Skeletal muscle tissue (tissue), 4 donors: ENCODE data around the gene LAMC1. TPM values are rescaled to one million over a fixed set of nuclear protein-coding genes. Genes with fewer than 3 reads are reported as not detected.

Experiments used
- H3K27ac ChIP-seq: one replicate; pipeline ENCODE4 v1.7.0; 2013; ENCODE audit warnings: mild to moderate bottlenecking, low read depth, low read length, inconsistent platforms
- H3K27me3 ChIP-seq, 3 donors: one replicate each; pipeline ENCODE4 v1.7.0; 2013; ENCODE audit warnings: low read length in 3 of 3; ENCODE audit not compliant: control insufficient read depth in 3 of 3, insufficient read depth in 3 of 3
- H3K36me3 ChIP-seq, 3 donors: one replicate each; pipeline ENCODE4 v1.7.0; 2013; ENCODE audit warnings: low read length in 3 of 3; ENCODE audit not compliant: control insufficient read depth in 3 of 3, insufficient read depth in 3 of 3
- H3K4me1 ChIP-seq, 3 donors: one replicate each; pipeline ENCODE4 v1.7.0; 2013; ENCODE audit warnings: low read length in 3 of 3, mild to moderate bottlenecking in 3 of 3; ENCODE audit not compliant: control insufficient read depth in 3 of 3, insufficient read depth in 3 of 3
- H3K4me3 ChIP-seq, 3 donors: one replicate each; pipeline ENCODE4 v1.7.0; 2013; ENCODE audit warnings: low read length in 3 of 3
- H3K9ac ChIP-seq, 3 donors: one replicate each; pipeline ENCODE4 v1.7.0; 2013; ENCODE audit warnings: low read length in 3 of 3, mild to moderate bottlenecking in 3 of 3, moderate library complexity in 2 of 3, low read depth in 1 of 3
- H3K9me3 ChIP-seq, 3 donors: one replicate each; pipeline ENCODE4 v1.7.0; 2013; ENCODE audit warnings: low read length in 3 of 3; ENCODE audit not compliant: control insufficient read depth in 3 of 3
- total RNA-seq: library from RNA; depleted of rRNA; stranded (reverse); fragments of >200 nt; gene quantifications from one replicate; pipeline ENCODE4 v1.2.3, GENCODE V29; 2014
- donor health status: Osteomylitis.

LAMC1 gene
- total RNA-seq, 1 donor from 2014 or later, result 289 TPM

- H3K36me3 ChIP-seq, result peaks cover 0 to 6% (median 0%) of the 10 kb centered on the region in 3 donors
- H3K4me1 ChIP-seq, result peaks cover 39 to 64% (median 52%) of the 10 kb centered on the region in 3 donors
- no peak overlapping the region for H3K4me3 ChIP-seq
- no peaks in the 10 kb centered on the region for H3K27me3 ChIP-seq
- H3K9ac ChIP-seq, result no peak overlapping the region
- H3K27ac ChIP-seq, result peak overlapping the region; percentile 7
- H3K9me3 ChIP-seq, result no peaks in the 10 kb centered on the region
Measured at GRCh38 chr1:183101841-183102276, 78.6 kb downstream of the LAMC1 start.

DNA sequence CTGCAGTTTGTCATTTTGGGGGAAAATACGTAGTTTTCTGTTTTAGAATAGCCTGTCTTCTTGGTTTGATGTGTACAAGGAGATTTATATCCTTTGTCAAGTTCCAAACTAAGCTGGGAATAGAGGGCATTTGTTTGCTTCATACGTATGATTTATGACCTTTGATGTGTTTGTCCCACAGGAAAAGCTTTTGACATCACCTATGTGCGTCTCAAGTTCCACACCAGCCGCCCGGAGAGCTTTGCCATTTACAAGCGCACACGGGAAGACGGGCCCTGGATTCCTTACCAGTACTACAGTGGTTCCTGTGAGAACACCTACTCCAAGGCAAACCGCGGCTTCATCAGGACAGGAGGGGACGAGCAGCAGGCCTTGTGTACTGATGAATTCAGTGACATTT is 79.9 kb downstream of the LAMC1 start:
- Histone ChIP-seq H3K4me1 (peaks cover 28 to 55% (median 40%) of the 10 kb centered on the region in 3 donors), H3K9me3 (no peaks in the 10 kb centered on the region), H3K4me3 (peak overlapping the region; percentile 38 to 67 (median 56)), H3K27me3 (no peaks in the 10 kb centered on the region), H3K9ac (peak overlapping the region; percentile 34 to 81 (median 74)), H3K27ac (peak overlapping the region; percentile 87), H3K36me3 (peaks cover 0 to 10% (median 0%) of the 10 kb centered on the region in 3 donors)

GRCh38 chr1:183103577-183103976 is 80.4 kb downstream of the LAMC1 start:
- peak overlapping the region; percentile 87 for H3K27ac ChIP-seq
- H3K4me1 ChIP-seq, result peaks cover 28 to 52% (median 37%) of the 10 kb centered on the region in 3 donors
- H3K9me3 ChIP-seq, result no peaks in the 10 kb centered on the region
- peaks cover 0 to 11% (median 0%) of the 10 kb centered on the region in 3 donors for H3K36me3 ChIP-seq
- H3K9ac ChIP-seq, result peak overlapping the region; percentile 34 to 81 (median 74)
- peak overlapping the region; percentile 38 to 67 (median 56) for H3K4me3 ChIP-seq
- H3K27me3 ChIP-seq, result no peaks in the 10 kb centered on the region

DNA sequence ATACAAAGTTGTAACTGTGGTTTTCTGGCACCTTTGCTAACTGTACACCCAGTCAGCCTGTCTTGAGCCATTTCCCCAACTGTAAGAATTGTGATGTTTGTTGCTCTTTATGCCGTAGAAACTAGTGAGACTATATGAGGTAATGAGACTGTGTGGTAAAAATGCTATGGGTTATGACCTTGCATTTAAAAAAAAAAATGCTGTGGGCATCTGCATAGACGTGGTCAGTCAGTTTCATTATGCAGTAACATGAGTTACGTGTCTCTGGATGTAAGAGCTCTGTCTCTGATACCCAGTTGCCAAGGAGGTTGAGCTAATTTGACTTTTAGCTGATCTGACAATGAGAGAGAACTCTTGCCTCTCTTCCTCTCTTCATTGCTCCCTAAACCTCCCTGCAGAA is 82.2 kb downstream of the LAMC1 start:
- Histone ChIP-seq H3K4me1 (peaks cover 31 to 51% (median 37%) of the 10 kb centered on the region in 3 donors), H3K36me3 (peaks cover under 1 to 18% (median 6%) of the 10 kb centered on the region in 3 donors), H3K9ac (no peak overlapping the region), H3K27me3 (no peaks in the 10 kb centered on the region), H3K4me3 (no peak overlapping the region), H3K9me3 (no peaks in the 10 kb centered on the region), H3K27ac (peak overlapping the region; percentile 9)

DNA sequence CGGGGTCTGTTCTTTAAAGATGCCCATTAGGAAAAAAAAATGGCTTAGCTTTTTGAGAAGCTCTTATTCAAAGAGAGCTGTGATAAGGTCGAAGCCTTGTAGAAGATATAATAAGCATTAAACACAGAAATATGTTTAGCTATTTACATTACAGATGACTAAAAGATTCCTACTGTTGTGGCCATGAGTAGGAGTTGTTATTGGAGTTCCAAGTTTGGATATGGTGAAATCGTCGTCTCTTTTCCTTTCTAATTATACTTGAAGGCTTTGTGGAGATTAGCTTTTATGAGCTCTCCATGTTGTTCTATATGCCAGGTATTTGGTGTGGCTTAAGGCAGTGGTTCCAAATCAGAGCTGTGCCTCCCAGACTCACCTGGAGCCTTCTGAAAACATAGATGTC is 82.9 kb downstream of the LAMC1 start:
- H3K4me3 ChIP-seq, result no peak overlapping the region
- no peak overlapping the region for H3K9ac ChIP-seq
- H3K36me3 ChIP-seq, result peaks cover 4 to 19% (median 6%) of the 10 kb centered on the region in 3 donors
- H3K27ac ChIP-seq, result peak overlapping the region; percentile 9
- H3K27me3 ChIP-seq, result no peaks in the 10 kb centered on the region
- no peaks in the 10 kb centered on the region for H3K9me3 ChIP-seq
- peaks cover 31 to 51% (median 37%) of the 10 kb centered on the region in 3 donors for H3K4me1 ChIP-seq

DNA sequence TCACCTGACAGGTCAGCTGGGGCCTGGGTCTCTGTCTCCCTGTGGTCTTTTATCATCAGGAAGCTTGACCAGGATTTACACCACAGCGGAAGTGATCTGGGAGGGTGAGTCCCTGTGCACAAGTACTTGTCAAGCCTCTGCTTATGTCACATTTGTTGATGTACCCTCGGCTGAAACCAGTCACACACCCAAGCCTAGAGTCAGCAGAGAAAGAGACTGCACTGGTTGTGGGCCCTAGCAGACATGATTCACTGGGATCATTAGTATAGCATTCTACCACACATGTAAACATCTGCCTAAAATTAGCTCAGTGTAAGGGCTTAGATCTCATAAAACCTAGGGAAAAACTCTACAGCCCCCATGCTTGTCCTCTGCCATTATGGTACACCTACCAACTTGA is 83.5 kb downstream of the LAMC1 start:
- no peaks in the 10 kb centered on the region for H3K9me3 ChIP-seq
- no peak overlapping the region for H3K27ac ChIP-seq
- no peaks in the 10 kb centered on the region for H3K27me3 ChIP-seq
- peaks cover 4 to 19% (median 6%) of the 10 kb centered on the region in 3 donors for H3K36me3 ChIP-seq
- H3K4me3 ChIP-seq, result no peak overlapping the region
- peaks cover 30 to 49% (median 36%) of the 10 kb centered on the region in 3 donors for H3K4me1 ChIP-seq
- no peak overlapping the region for H3K9ac ChIP-seq

GRCh38 chr1:183110326-183110880 is 87.2 kb downstream of the LAMC1 start:
- H3K36me3 ChIP-seq, result peaks cover 13 to 32% (median 17%) of the 10 kb centered on the region in 3 donors
- no peak overlapping the region for H3K9ac ChIP-seq
- no peak overlapping the region for H3K27ac ChIP-seq
- peaks cover 5 to 24% (median 6%) of the 10 kb centered on the region in 3 donors for H3K4me1 ChIP-seq
- H3K4me3 ChIP-seq, result no peak overlapping the region
- no peaks in the 10 kb centered on the region for H3K27me3 ChIP-seq
- no peaks in the 10 kb centered on the region for H3K9me3 ChIP-seq

DNA sequence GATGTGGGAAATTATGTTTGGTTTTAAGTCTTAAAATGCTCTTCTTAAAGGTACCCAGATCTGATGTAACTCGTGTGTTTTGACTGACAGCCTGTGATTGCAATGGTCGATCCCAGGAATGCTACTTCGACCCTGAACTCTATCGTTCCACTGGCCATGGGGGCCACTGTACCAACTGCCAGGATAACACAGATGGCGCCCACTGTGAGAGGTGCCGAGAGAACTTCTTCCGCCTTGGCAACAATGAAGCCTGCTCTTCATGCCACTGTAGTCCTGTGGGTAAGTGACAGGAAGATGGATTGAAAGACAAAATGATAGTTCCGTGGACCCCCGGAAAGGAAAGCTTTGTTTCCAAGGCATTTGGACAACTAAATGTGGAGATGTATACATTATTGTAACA is 91.2 kb downstream of the LAMC1 start:
- Histone ChIP-seq H3K9ac (no peak overlapping the region), H3K9me3 (no peaks in the 10 kb centered on the region), H3K27ac (no peak overlapping the region), H3K27me3 (no peaks in the 10 kb centered on the region), H3K36me3 (peaks cover 29 to 48% (median 31%) of the 10 kb centered on the region in 3 donors), H3K4me1 (peaks cover 0 to 6% (median 2%) of the 10 kb centered on the region in 3 donors), H3K4me3 (no peak overlapping the region)

GRCh38 chr1:183116416-183116815 is 93.2 kb downstream of the LAMC1 start:
- no peaks in the 10 kb centered on the region for H3K9me3 ChIP-seq
- H3K27me3 ChIP-seq, result no peaks in the 10 kb centered on the region
- H3K9ac ChIP-seq, result no peak overlapping the region
- H3K4me3 ChIP-seq, result no peak overlapping the region
- H3K4me1 ChIP-seq, result peaks cover 0 to 3% (median 0%) of the 10 kb centered on the region in 3 donors
- peaks cover 28 to 45% (median 37%) of the 10 kb centered on the region in 3 donors for H3K36me3 ChIP-seq
- H3K27ac ChIP-seq, result no peak overlapping the region

- peaks cover 62 to 76% (median 67%) of the 10 kb centered on the region in 3 donors for H3K36me3 ChIP-seq
Measured at GRCh38 chr1:183121609-183122008, 98.4 kb downstream of the LAMC1 start.

More at GRCh38 chr1:183121609-183122008, 98.4 kb downstream of the LAMC1 start:
- H3K4me3 ChIP-seq, result no peak overlapping the region
- H3K9me3 ChIP-seq, result no peaks in the 10 kb centered on the region
- H3K9ac ChIP-seq, result no peak overlapping the region
- H3K4me1 ChIP-seq, result peaks cover 0 to 6% (median 4%) of the 10 kb centered on the region in 3 donors
- H3K27me3 ChIP-seq, result no peaks in the 10 kb centered on the region
- no peak overlapping the region for H3K27ac ChIP-seq
